A172 (cell line): ENCODE measurements around the gene MICU1. TPM values are rescaled to one million over a fixed set of nuclear protein-coding genes. Genes with fewer than 3 reads are reported as not detected.

Experiments
- total RNA-seq: library from RNA; depleted of rRNA; stranded (reverse); fragments of >200 nt; shearing (Covaris generic); gene quantifications from 2 replicates; pipeline ENCODE4 v1.2.3, GENCODE V29; 2014; rRNA removed

The MICU1 gene
- total RNA-seq, 1 experiment from 2014 or later: 85.2 TPM

Other genes starting within 250 kb of the MICU1 start
- gene MCU, start 66.1 kb upstream of the MICU1 start, total RNA-seq: 49.7 and 65.2 TPM in 2 replicates